Activated CD8-positive, alpha-beta memory T cell treated with anti-CD3 and anti-CD28 coated beads, Interleukin-2, amount 50 U/mL, for 1 hour (primary cell): ENCODE results near the gene FAM20C.
"Not testable (repeated sequence)": the region's sequence is repeated elsewhere in the genome, so short reads cannot be mapped to it uniquely, and the experiment has no call there.

ENCODE experiments used
- DNase-seq: peaks from one replicate; pipeline ENCODE4 v3.0.0-alpha.2; 2020; ENCODE audit errors: extremely low read depth

Gene FAM20C

DNA sequence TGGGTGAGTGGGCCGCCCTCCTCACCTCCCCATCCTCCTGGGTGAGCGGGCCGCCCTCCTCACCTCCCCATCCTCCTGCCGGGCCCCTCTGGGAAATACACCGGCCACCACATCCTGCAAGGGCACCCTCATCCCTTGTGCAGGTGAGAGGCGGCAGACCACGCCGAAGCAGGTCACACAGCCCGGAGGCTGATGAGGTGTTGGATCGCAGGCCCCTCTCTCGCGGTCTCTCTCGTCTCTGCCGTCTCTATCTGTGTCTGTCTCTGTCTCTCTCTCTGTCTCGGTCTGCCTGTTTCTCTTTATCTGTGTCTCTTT, 66.8 kb downstream of the FAM20C start:
- DNase-seq, result no peak

DNA sequence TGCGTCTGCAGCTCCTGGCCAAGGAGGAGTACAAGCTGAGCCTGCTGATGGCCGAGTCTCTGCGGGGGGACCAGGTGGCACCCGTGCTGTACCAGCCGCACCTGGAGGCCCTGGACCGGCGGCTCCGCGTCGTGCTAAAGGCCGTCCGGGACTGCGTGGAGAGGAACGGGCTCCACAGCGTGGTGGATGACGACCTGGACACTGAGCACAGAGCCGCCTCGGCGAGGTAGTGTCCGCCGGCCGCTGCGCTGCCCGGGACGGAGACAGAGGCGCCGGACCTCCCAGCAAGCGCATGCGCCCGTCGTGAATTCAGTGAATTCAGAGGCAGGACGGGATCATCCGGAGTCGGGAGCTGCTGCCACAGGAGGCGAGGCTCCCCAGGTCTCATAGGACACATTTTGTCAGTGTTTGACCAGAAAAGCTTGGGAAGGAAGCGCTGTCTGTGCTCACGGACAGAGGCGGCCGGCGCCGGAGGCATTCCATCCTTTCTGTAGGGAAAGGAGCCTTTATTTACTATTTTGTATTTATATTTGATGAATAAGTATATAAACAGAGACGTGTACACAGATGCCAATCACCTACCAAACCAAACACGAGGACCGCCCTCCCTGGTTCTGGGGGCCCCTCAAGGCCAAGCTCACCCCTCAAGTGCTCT, 67.5 kb downstream of the FAM20C start:
- no peak for DNase-seq

DNA sequence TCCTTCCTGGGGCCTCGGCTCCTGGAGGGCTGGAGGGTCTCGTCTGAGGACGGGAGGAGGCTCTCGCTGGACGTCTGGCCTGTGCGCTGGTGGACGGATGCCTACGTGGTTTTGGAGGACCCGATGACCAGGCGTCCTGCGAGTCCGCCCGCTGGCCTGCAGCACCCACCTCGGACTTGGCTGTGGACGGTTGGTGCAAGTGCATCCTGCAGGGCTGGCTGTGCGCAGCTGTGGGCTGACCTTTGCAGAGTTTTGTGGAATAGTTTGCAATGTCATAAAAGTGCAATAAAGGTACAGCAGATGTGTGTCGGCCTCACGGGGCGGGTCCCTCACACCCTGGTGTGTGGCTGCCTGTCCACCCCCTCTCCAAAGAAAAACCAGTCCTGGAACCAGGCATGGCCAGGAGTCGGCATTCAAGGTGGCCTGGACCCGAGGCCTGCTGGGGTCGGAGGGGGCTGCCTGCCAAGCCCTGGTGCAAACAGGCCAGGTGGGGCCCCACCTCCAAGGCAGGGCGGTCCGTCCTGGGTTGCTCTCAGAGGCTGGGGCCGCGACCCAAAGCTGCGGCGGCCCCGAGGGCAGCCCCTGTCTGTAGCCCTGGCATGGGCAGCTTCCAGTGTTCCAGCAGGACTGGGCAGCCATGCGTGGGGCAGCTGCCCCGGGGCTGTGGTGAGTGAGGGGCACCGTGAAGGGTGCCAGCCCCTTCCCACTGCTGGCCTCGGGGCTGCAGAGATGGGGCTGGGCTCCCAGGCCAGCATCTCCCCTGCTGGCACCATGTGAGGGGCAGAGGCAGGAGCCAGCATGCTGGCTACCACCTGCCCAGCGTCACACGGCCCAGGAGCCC, 68.3 kb downstream of the FAM20C start:
- no peak for DNase-seq

DNA sequence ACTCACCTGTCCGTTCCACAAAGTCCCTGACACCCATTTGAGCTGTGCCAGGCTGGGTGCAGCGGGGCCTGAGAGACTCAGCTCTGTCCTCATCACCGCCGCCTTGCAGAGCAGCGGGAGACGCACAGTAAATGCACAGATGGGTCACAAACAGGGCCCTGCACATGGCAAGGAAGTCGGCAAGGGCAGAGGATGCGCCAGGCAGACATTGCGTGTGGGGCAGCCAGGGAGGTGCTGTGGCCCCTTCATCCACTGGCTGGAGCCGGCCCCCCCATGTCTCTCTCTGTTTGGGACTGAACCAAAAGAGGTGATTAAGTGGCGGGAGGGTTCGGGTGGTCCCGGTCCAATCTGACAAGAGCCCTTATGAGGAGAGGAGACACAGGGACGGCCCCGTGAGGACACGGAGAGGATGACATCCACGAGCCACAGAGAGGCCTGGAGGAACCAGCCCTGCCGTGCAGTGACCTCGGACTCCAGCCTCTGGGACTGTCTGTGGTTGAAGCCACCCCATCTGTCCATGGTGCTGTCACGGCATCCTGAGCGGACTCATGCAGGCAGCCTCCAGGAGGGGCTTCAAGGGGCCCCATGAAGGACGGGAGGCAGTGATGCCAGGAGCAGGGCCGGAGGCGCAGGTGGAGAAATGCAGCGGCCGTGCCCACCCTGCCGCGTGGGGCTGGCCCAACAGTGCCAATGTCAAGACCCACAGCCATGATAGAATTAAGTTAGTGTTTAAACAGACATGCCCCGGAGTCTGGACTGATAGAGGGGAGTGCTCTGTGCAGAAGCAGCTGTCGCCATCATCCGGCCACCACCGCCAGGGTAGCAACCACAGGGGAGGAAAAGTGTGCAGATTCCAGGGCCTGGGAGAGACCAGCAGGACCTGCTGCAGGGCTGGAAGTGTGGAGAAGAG, 69.2 kb downstream of the FAM20C start:
- DNase-seq, result no peak

DNA sequence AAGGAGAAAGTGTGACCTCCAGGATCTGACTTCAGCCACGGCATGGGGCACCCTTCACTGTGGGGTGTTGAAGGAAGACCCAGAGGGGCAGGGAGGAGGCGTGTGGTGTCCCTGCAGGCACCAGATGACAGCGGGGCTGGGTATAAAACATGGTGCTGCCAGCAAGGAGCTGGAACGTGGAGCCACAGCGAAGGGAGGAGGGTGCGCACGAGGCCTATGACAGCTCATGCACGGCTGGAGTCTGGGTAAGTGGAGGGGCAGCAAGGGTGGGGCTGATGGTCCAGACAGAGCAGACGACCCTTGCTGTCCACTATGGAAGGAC, 69.8 kb downstream of the FAM20C start:
- no peak for DNase-seq

DNA sequence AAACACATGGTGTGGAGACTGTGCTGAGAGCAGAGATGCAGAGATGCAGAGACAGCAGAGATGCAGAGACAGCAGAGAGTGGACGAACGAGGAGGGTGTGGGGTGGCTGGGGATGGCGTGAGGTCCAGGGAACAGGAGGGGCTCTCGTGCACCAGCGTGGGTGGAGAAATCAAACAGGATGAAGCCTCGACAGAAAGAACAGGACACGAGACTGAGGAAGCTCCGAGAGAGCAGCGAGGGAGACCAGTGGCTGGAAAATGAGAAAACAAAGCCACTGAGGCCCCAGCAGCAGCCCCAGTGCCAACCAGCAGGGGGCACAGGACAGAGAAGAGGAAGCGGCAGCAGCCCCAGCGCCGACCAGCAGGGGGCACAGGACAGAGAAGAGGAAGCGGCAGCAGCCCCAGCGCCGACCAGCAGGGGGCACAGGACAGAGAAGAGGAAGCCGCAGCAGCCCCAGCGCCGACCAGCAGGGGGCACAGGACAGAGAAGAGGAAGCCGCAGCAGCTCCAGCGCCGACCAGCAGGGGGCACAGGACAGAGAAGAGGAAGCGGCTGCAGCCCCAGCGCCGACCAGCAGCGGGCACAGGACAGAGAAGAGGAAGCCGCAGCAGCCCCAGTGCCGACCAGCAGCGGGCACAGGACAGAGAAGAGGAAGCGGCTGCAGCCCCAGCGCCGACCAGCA, 70.4 kb downstream of the FAM20C start:
- not testable (repeated sequence) for DNase-seq

DNA sequence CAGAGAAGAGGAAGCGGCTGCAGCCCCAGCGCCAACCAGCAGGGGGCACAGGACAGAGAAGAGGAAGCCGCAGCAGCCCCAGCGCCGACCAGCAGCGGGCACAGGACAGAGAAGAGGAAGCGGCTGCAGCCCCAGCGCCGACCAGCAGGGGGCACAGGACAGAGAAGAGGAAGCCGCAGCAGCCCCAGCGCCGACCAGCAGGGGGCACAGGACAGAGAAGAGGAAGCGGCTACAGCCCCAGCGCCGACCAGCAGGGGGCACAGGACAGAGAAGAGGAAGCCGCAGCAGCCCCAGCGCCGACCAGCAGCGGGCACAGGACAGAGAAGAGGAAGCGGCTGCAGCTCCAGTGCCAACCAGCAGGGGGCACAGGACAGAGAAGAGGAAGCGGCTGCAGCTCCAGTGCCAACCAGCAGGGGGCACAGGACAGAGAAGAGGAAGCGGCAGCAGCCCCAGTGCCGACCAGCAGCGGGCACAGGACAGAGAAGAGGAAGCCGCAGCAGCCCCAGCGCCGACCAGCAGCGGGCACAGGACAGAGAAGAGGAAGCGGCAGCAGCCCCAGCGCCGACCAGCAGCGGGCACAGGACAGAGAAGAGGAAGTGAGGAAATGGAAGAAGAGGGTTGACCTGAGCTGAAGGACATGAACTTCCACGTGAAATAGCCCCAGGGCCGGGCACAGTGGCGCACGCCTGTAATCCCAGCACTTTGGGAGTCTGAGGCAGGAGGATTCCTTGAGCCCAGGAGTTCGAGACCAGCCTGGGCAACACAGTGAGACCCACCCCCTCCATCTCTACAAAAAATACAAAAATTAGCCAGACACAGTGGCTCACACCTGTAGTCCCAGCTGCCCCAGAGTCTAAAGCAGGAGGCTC, 71.3 kb downstream of the FAM20C start:
- DNase-seq, result not testable (repeated sequence)

DNA sequence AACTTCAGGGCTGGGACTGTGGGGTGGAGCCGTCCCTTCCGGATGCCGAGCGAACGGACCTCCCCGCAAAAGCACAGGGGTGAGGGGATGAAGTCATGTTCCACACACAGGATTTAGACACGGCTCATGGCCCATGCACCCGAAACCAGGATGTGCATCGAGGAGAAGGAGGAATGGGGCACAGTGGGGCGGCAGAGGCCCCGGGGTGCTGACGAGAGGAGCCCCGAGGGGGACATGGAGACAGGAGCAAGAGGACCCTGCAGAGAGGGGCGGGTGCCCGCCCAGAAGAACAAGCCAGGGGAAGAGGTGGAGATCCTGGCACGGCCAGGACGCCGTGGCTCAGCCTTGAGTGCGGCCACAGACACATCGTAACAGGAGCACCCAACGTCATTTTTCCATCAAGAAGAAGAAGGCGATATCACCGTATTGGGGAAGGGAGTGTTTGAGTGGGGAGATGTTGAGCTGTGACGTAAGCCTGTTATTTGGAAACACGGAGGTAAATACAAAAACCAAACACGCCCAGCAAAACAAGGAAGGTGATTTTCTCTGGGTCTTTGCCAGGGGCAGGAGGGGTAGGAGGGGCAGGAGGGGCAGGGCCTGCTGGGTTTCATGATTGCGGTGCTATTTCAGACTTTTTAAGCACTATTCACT, 72.3 kb downstream of the FAM20C start:
- no peak for DNase-seq

DNA sequence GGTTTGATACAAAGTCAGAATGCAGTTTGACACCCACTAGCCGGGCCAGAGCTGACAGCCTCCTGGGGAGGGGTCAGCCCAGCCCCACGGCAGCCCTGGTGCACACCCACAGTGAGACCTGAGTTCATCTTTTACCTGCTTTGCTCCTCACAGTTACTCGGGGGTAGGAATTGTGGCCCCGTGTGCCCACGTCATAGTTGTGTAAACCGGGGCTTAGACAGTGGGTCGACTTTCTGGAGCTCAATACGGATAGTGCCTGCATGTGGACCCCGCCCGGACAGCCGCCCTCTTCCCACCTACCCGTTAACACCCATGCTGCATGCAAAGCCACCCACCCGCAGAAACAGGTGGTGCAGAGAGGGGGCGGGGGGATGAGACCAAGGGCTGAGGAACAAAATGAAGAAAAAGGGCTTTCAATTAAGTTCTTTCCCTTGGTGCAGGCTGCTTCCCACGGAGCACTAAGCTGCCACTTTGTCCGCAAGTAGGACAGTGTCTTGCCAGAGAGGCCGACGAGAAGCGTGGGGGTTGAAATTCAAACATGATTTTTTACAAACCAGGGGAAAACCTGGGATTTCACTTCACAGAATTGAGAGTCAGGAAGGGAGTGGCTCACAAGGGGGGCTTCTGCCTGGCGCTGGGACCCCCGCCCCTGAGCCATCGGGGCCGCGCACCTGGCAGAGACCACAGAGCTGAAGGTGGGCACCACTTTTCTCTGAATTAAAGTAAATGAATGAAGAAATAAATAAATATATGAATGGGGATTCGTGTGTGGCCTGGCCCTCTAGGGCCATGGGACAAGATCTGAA, 73.0 kb downstream of the FAM20C start:
- DNase-seq, result no peak

DNA sequence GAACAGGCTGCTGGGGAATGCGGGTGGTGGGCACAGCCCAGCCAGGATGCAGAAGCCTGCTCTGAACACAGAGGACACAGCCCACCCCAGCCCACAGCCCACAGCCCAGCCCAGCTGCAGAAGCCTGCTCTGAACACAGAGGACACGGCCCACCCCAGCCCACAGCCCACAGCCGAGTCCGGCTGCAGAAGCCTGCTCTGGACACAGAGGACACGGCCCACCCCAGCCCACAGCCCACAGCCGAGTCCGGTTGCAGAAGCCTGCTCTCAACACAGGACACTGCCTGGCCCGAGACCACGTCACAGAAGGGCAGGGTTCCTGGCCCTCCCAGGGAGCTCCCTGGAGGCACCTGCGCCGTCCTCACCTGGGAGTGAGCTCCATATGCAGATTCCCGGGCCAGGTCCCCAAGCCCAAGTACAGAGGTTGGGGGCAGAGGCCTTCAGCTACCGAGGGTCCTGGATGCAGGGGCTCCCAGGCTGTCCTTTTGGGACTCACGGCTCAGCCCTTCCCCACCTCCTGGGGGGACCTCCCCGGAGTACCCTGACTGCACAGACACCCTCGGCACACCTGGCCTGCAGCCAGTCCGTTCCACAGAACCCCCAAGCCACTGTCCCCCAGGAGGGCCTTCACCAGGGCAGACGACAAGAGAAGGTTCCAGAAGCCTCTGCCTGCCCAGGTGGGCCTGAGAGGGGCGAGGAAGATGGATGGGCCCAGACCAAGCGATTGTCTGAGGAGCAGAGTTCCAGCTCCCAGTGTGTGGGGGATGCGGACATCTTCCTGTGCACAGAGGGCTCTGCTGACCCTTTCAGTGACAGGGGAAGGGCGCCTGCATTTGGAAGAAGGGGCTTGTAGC, 73.9 kb downstream of the FAM20C start:
- DNase-seq, result no peak

DNA sequence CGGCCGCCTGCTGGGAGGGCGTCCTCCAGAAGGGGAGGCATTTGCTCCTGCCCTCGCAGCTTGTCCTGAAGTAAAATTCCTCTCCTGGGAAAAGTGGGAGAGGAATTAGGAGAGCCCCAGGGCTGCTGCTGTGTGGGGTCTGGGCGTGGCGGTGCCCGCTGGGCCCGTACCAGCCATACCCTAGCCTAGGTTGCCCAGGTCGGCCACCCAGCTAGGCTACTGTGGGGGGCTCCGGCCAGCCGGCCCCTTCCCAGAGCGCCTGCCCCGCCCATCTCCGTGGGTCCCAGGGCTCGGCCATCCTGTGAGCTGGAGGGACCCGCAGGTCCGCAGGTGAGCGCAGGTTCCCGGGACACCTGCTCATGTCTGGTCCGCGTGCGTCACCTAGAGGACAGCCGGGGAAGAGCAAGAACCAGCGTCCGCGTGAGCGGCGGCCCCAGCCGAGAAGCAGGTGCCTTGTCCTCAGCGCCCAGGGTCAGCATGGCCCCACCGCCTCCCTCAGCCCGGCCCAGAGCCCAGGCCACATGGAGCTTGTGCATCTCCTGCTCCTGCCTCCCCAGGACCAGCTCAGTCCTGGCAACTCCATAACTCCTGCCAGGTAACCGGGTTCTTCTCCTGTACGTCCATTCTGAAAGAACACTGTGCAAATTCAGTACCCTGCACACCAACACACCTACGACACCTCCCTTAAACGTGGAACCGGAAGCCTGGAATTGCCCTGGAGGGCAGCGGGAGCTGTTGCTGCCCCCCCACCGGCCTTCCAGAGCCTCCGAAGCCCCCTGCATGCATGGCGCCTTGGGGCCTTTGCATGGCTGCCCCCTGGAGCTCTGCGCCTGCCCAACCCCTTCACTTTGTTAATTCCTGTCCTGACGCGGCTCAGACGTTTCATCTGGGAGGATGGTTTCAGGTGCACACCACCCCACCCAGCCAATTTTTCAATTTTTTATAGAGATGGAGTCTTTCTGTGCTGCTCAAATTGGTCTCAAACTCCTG, 74.8 kb downstream of the FAM20C start:
- no peak for DNase-seq

DNA sequence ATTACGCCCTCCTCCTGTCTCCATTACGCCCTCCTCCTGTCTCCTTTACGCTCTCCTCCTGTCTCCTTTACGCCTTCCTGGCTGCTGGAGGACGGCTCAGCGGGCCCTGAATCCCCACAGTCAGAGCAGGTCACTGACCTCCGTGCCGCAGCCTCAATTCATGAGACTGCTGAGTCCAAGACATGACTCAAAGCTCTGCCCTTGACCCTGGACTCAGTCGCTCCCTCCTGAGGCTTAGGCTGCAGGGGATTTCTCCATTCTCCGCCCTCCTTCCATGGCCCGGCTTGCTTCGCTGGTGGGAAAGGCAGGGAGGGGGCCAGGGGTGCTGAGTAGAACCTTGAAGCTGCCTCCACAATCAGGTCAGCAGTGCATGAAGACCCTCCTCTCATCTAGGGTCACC, 76.6 kb downstream of the FAM20C start:
- DNase-seq, result no peak

DNA sequence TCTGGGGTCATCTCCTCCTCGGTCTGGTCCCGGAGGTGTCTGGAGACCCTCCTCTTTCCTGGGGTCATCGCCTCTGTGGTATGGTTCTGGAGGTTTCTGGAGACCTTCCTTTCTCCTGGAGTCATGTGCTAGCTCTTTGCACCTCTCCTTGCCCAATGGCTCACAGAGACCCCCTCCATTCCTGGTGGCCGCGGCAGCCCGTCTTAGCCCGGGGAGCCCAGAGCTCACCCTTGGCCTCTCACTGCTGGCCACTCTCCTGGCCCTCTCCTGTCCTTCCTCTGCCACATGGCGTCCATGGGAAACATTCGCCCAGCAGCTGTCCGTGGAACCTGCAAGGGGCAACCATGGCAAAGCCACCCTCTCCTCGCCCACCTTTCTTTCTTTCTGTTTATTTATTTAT, 77.3 kb downstream of the FAM20C start:
- no peak for DNase-seq

DNA sequence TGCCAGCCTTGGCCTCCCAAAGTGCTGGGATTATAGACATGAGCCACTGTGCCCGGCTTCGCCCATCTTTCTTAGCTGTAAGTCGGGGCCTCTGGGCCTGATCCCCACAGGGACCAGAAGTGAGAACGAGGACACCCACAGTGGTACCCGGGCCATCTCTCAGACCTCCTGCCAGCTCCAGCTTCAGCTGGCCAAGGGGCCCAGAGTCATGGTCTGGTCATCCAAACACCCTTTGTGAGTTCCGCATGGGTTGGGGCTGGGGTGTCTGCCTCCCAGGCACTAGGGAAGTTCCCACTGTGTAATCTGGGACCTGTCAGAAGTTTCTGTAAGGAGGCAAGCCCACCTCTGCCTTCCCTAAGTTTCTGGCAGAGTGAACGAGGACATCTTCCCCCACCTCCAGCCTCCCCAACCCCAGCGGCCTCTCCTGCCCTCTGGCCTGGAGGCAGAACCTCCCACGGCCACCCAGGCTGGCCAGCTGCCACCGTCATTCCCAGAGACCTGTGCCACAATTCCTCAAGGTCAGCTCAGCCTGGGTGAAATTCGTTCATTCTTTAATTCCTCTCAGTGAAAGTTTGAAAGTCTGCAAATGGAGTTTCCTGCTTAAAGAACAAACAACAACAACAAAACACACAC, 78.1 kb downstream of the FAM20C start:
- DNase-seq, result no peak

DNA sequence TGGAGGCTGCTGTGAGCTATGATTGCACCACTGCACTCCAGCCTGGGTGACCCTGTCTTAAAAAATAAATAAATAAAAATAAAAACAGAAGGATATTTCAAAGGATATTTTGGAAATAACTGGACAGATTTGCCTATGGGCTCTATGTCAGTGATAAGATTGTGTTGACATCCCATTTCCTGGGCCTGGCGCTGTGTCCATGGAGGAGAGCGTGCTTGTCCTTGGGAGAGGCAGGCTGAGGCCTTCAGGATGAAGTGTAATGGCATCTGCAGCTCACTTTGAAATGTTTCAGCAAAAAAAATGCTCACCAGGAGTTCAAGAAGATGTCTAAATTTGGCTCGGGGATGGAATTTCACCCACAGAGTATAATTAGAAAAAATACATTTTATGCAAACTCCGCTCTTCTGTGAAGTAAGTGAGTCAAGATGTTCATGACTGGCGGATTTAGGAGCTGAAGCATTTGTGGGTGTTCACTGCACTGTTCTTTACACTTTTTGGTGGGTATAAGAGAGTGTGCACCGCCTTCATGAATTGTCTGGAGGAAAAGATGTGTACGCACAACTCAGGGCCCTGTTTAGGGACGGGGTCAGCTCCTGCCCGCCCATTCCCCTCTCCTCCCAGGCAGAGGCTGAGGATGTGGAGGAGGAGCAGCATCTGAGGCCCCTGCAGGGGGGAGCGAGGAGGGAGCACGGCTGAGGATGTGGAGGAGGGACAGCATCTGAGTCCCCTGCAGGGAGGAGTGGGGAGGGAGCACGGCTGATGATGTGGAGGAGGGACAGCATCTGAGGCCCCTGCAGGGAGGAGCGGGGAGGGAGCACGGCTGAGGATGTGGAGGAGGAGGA, 79.1 kb downstream of the FAM20C start:
- DNase-seq, result no peak

DNA sequence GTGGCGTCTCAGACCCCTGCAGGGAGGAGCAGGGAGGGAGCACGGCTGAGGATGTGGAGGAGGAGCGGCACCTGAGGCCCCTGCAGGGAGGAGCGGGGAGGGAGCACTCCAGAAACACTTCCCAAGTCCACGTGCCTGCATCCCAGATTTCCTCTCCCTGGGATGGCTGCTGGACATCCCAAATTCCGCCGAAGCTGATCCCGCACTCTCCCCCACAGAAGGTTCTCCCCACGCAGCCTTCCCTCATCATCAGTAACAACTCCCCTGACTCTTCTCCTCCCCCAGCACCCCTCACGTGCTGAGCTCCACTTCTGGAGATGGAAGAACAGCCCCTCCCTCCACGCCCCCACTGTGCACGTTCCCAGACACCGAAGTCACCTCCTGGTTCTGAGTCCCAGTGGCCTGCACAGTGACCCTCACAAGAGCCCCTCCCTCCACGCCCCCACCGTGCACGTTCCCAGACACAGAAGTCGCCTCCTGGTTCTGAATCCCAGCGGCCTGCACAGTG, 79.8 kb downstream of the FAM20C start:
- no peak for DNase-seq
